Esophagus squamous epithelium (tissue), 5 donors: Measurements from ENCODE around the gene FAM83F. TPM values are rescaled to one million over a fixed set of nuclear protein-coding genes. Genes with fewer than 3 reads are reported as not detected.

ENCODE experiments used
- DNase-seq: peaks from one replicate; lab custom pipeline; 2025; lab: John Stamatoyannopoulos, UW
- H3K27ac ChIP-seq, 4 donors: fragments of 200-600 bp; sonication (generic); one replicate each; pipeline ENCODE4 v1.5.1; 2016 to 2019; ENCODE audit warnings: mild to moderate bottlenecking in 1 of 4
- H3K27me3 ChIP-seq, 4 donors: fragments of 200-600 bp; sonication (generic); 1 replicate in 3 of 4; 2 replicates in 1 of 4; pipeline versions ENCODE4 v1.5.1 to v1.6.0; 2017 to 2021; ENCODE audit warnings: antibody characterized with exemption in 1 of 4
- H3K36me3 ChIP-seq, 3 donors: fragments of 200-600 bp; sonication (generic); one replicate each; pipeline ENCODE4 v1.5.1; 2016 to 2019
- H3K4me1 ChIP-seq, 3 donors: fragments of 200-600 bp; sonication (generic); one replicate each; pipeline ENCODE4 v1.5.1; 2017 to 2019
- H3K4me3 ChIP-seq, 4 donors: fragments of 200-600 bp; sonication (generic); 1 replicate in 3 of 4; 2 replicates in 1 of 4; pipeline ENCODE4 v1.5.1; 2016 to 2019; ENCODE audit warnings: mild to moderate bottlenecking in 2 of 4, moderate library complexity in 1 of 4
- H3K9me3 ChIP-seq, 3 donors: fragments of 200-600 bp; sonication (generic); one replicate each; pipeline ENCODE4 v1.5.1; 2016 to 2019
- POLR2A ChIP-seq, 4 donors: fragments of 450-650 bp; IDR thresholded peaks; one replicate each; pipeline ENCODE4 v1.6.1; 2017; ENCODE audit warnings: antibody characterized with exemption in 4 of 4, mild to moderate bottlenecking in 4 of 4, moderate library complexity in 3 of 4
- WGBS, 2 donors: methylation state at CpG; one replicate each; pipeline ENCODE4 v1.1.5; 2018; 5-methylcytosine and 5-hydroxymethylcytosine counted together
- intact Hi-C: fragments of 100-400 bp; cut with DNase I; formaldehyde crosslinking; loops from one replicate; pipeline ENCODE4 v1.15.0; 2022
- total RNA-seq, 4 donors: library from RNA; depleted of rRNA; stranded (reverse); fragments of >200 nt; gene quantifications; one replicate each; pipeline ENCODE4 v1.1.0, GENCODE V29; 2016
- TF ChIP-seq, protein P1 (sequence below), 6 experiments: fragments of 450-650 bp in 4 of 6; fragments of 200-600 bp in 2 of 6; sonication (generic) in 2 of 6; IDR thresholded peaks; one replicate each; pipeline ENCODE4 v1.5.1; 2016 to 2019; ENCODE audit warnings: antibody characterized with exemption in 6 of 6, mild to moderate bottlenecking in 4 of 6, moderate library complexity in 4 of 6
- donor health status: DM: yes; HTN: yes; CAD: no.

Gene FAM83F
- total RNA-seq, 4 donors from 2014 or later = 25.5 to 39.2 (median 29.6) TPM

DNA sequence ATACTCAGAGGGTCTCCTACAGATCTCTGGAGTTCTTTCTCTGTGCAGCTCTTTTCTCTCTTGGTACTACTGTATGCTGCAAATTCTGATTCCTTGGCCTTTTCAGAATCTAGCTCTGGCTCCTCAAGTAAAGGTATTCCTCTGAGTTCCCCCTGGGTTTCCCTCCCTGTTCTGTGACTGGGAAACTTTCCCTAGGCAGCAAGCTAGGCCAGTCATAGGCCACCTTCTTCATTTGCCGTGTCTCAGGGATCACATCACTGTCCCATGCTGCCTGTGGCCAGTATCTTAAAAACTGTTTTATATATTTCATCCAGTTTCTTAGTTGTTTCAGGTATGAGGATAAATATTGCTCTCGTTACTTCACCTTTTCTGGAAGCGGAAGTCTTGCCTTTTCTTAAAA lies 71.2 kb downstream of the FAM83F start:
- TF ChIP-seq, protein P1, sequence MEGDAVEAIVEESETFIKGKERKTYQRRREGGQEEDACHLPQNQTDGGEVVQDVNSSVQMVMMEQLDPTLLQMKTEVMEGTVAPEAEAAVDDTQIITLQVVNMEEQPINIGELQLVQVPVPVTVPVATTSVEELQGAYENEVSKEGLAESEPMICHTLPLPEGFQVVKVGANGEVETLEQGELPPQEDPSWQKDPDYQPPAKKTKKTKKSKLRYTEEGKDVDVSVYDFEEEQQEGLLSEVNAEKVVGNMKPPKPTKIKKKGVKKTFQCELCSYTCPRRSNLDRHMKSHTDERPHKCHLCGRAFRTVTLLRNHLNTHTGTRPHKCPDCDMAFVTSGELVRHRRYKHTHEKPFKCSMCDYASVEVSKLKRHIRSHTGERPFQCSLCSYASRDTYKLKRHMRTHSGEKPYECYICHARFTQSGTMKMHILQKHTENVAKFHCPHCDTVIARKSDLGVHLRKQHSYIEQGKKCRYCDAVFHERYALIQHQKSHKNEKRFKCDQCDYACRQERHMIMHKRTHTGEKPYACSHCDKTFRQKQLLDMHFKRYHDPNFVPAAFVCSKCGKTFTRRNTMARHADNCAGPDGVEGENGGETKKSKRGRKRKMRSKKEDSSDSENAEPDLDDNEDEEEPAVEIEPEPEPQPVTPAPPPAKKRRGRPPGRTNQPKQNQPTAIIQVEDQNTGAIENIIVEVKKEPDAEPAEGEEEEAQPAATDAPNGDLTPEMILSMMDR (IDR thresholded peaks at IDR 0.05) = no peak
- TF ChIP-seq POLR2A (IDR thresholded peaks at IDR 0.05) = no peak
- H3K27me3 ChIP-seq = no peaks in the 10 kb centered on the region
- no peaks in the 10 kb centered on the region for H3K9me3 ChIP-seq
- DNase-seq = no peak
- H3K27ac ChIP-seq = no peak overlapping the region
- WGBS, 2 donors = 95 to 100% methylated on average over 3 of the region's 3 CpGs
- H3K4me3 ChIP-seq = no peak overlapping the region
- H3K4me1 ChIP-seq = peaks cover 0 to 9% (median 0%) of the 10 kb centered on the region in 3 donors
- no peaks in the 10 kb centered on the region for H3K36me3 ChIP-seq
- intact Hi-C loops = no loop called here

DNA sequence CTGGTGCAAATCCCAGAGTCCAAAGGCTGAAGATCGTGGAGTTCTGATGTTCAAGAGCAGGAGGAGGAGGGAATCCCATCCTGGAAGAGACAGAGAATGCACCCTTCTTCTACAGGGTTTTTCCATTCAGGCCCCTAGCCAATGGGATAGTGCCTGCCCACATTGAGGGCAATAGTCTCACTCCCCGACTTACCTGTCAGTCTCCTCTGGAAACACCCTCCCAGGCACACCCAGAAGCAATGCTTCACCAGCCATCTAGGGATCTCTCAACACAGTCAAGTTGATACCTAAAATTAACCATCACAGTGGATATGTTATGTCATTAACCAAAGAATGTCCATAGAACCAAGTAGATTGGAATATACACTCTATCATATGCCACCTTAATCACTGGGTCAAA lies 72.9 kb downstream of the FAM83F start:
- Histone ChIP-seq H3K27me3 (no peaks in the 10 kb centered on the region), H3K27ac (no peak overlapping the region), H3K4me3 (no peak overlapping the region), H3K4me1 (peaks cover 0 to 13% (median 0%) of the 10 kb centered on the region in 3 donors), H3K9me3 (no peaks in the 10 kb centered on the region), H3K36me3 (no peaks in the 10 kb centered on the region)
- 85 to 89% methylated on average over 2 of the region's 2 CpGs for WGBS, 2 donors
- no peak for DNase-seq
- intact Hi-C loops = no loop called here
- TF ChIP-seq, protein P1 (IDR thresholded peaks at IDR 0.05) = no peak
- no peak for TF ChIP-seq POLR2A (IDR thresholded peaks at IDR 0.05)

DNA sequence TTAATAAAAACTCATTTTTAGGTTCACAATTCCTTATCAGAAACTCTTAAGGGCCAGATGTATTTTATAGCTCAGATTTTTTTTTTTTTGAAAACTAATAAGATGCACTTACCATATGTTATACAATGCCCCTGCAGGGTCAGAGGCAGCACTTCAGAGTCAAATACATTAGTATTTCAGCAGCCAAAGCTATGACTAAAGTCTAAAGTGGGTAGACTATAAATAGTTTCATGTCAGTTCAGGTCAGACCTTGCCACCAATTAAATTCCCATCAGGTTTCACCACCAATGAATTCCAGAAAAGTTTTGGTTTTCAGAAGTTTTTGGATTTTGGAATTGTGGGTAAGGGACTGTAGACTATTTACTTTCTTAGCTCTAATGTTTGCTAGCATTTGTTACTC lies 75.9 kb downstream of the FAM83F start:
- Histone ChIP-seq H3K27me3 (no peaks in the 10 kb centered on the region), H3K4me3 (no peak overlapping the region), H3K9me3 (no peaks in the 10 kb centered on the region), H3K27ac (no peak overlapping the region), H3K4me1 (peaks cover 0 to 13% (median 0%) of the 10 kb centered on the region in 3 donors), H3K36me3 (no peaks in the 10 kb centered on the region)
- TF ChIP-seq, protein P1 (IDR thresholded peaks at IDR 0.05) = no peak
- TF ChIP-seq POLR2A (IDR thresholded peaks at IDR 0.05) = no peak
- intact Hi-C loops = no loop called here
- no peak for DNase-seq

DNA sequence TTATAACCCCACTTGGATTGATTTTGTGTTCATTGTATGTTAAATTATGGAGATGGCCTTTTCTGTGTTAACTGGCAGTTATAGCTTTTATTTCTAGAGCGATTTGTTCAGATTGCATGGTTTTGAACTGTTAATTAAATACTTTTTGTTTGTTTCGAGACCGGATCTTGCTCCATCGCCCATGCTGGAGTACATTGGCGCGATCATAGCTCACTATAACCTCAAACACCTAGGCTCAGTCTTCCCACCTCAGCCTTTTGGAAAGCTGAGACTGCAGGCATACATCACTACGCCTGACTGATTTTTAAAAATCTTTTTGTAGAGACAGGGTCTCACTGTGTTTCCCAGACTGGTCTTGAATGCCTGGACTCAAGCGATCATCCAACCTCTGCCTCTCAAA lies 77.0 kb downstream of the FAM83F start:
- H3K36me3 ChIP-seq = no peaks in the 10 kb centered on the region
- WGBS, 2 donors = 95% methylated on average over 8 of the region's 8 CpGs
- no peak for DNase-seq

DNA sequence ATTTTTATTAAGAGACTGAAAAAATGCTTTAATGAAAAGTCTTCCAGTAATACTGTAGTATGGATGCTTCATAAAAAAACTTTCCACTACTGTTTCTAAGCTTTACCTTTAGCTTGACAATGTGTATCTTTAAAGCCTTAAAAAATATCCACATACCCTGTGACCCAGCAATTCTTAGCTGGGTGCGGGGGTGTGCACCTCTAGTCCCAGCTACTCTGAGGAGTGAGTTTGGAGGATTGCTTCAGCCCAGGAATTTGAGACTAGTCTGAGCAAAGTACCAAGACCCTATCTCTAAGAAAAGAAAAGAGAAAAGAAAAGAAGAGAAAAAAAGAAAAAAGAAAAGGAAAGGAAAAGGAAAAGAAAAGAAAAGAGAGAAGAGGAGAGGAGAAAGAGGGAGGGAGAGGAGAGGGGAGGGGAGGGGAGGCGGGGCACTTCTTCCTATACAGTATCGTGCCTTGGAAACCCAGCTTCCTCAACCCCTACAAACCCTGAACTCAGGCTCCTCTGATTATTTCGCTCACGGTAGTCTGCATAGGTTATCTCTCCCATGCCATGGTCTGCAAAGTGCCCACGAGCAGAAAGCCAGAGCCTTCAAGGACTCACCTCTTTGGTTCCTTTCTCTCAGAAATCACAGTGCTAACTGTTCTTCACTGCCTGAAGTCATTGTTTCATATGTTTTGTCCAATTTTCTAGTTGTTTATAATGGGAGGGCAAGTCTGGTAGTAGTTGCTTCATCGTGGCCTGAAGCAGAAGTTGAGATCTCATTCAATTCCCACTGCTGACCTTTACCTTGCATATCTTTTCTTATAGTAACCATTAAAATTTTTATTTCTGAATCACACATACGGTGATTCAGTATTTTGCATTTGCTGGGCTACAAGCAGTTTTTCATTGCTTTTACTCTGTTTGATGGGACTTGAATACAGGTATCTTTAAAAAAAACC lies 82.2 kb downstream of the FAM83F start:
- no peak for DNase-seq
- 70 to 75% methylated on average over 8 of the region's 8 CpGs for WGBS, 2 donors
- no peaks in the 10 kb centered on the region for H3K27me3 ChIP-seq

More for the DNA sequence above, 77.0 kb downstream of the FAM83F start:
- Histone ChIP-seq H3K9me3 (no peaks in the 10 kb centered on the region), H3K27ac (no peak overlapping the region), H3K4me3 (no peak overlapping the region), H3K27me3 (no peaks in the 10 kb centered on the region), H3K4me1 (peaks cover 0 to 13% (median 0%) of the 10 kb centered on the region in 3 donors)
- TF ChIP-seq POLR2A (IDR thresholded peaks at IDR 0.05) = no peak
- TF ChIP-seq, protein P1 (IDR thresholded peaks at IDR 0.05) = no peak
- intact Hi-C loops = no loop called here

More for the DNA sequence above, 82.2 kb downstream of the FAM83F start:
- Histone ChIP-seq H3K4me1 (peaks cover 0 to 19% (median 0%) of the 10 kb centered on the region in 3 donors), H3K4me3 (no peak overlapping the region), H3K27ac (no peak overlapping the region), H3K36me3 (no peaks in the 10 kb centered on the region), H3K9me3 (no peaks in the 10 kb centered on the region)
- intact Hi-C loops = no loop called here
- TF ChIP-seq POLR2A (IDR thresholded peaks at IDR 0.05) = no peak
- TF ChIP-seq, protein P1 (IDR thresholded peaks at IDR 0.05) = no peak
